Gastroesophageal sphincter (tissue), 3 donors: ENCODE results near the gene OR2AT4.

Experiments used
- CTCF ChIP-seq, 4 experiments: fragments of 200-600 bp in 2 of 4; fragments of 450-650 bp in 2 of 4; sonication (generic) in 1 of 4; IDR thresholded peaks; one replicate each; pipeline ENCODE4 v1.5.1; 2017 to 2019; ENCODE audit warnings: antibody characterized with exemption in 4 of 4, mild to moderate bottlenecking in 2 of 4, moderate library complexity in 2 of 4
- EP300 ChIP-seq: sonication (generic); formaldehyde crosslinking; IDR thresholded peaks from one replicate; pipeline ENCODE4 v1.6.1; 2017; ENCODE audit warnings: antibody characterized with exemption, mild to moderate bottlenecking
- POLR2A ChIP-seq, 2 donors: fragments of 450-650 bp; IDR thresholded peaks; one replicate each; pipeline ENCODE4 v1.6.1; 2017; ENCODE audit warnings: antibody characterized with exemption in 2 of 2, mild to moderate bottlenecking in 2 of 2, moderate library complexity in 1 of 2

DNA sequence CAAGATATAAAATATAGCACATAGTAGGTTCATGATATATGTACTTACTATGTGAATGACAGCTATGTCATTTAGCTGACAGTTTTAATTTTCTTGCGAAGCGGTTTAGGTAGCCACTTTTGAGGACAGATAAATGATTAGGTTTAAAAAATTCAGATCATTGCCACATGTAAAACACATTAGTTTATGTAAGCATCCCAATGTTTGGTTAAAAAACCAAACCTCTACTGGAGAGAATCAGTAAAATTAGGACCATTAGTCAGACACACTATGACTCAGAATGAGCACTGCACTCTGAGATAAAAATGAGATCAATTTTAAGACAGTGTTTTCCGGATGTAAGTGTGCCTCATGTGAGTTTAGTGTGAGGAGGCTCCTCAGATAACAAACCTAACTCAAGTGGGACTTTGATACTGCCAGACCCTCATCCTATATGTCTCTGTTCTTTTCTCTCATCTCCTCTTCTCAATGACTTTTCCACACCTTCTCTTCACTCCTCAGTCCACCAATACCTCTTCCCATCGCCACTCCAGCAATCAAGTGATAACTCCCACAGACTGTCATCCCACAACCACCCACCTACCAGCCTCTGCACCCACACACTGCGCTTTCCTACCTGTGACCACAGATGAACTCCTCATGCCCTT is 6.8 kb upstream of the OR2AT4 start:
- TF ChIP-seq CTCF (IDR thresholded peaks at IDR 0.05) (no peak), EP300 (no peak), POLR2A (IDR thresholded peaks at IDR 0.05) (no peak)
